Prostate gland (tissue), 2 donors: ENCODE results near the gene PTGR2.

Experiments used
- POLR2AphosphoS5 ChIP-seq: sonication (generic); formaldehyde crosslinking; IDR thresholded peaks from one replicate; pipeline ENCODE4 v1.6.1; 2017; ENCODE audit warnings: antibody characterized with exemption
- TF ChIP-seq, protein P1 (sequence below), 4 experiments: fragments of 200-600 bp in 2 of 4; fragments of 450-650 bp in 2 of 4; sonication (generic) in 2 of 4; IDR thresholded peaks; 1 replicate in 3 of 4; 2 replicates in 1 of 4; pipeline ENCODE4 v1.5.1; 2016 to 2019; ENCODE audit warnings: antibody characterized with exemption in 4 of 4, mild to moderate bottlenecking in 2 of 4, moderate library complexity in 2 of 4

DNA sequence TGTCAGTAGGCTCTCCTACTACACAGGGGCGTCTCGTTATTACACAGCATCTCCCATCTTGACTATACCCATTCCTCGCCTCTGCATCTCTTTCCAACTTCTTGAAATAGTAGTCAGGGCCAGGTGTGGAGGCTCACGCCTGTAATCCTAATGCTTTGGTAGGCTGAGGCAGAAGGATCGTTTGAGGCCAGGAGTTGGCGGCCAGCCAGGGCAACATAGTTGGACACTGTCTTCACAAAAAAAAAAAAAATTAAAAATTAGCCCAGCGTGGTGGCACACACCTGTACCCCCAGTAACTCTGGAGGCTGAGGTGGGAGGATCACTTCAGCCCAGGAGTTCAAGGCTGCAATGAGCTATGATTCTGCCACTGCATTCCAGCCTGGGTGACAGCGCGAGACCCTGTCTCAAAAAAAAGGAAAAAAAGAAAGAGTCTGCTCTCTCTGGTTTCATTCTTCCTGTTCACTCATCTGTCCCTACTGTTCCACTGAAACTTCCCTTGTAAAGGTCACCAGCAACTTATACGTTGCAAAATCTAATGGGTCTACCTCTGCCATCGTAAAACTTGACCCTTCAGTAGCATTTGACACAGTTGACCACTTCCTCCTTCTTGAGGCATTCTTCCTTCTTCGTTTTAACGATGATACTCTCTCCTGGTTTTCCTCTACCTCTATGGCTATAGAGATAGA, 41.0 kb upstream of the PTGR2 start:
- TF ChIP-seq, protein P1, sequence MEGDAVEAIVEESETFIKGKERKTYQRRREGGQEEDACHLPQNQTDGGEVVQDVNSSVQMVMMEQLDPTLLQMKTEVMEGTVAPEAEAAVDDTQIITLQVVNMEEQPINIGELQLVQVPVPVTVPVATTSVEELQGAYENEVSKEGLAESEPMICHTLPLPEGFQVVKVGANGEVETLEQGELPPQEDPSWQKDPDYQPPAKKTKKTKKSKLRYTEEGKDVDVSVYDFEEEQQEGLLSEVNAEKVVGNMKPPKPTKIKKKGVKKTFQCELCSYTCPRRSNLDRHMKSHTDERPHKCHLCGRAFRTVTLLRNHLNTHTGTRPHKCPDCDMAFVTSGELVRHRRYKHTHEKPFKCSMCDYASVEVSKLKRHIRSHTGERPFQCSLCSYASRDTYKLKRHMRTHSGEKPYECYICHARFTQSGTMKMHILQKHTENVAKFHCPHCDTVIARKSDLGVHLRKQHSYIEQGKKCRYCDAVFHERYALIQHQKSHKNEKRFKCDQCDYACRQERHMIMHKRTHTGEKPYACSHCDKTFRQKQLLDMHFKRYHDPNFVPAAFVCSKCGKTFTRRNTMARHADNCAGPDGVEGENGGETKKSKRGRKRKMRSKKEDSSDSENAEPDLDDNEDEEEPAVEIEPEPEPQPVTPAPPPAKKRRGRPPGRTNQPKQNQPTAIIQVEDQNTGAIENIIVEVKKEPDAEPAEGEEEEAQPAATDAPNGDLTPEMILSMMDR (IDR thresholded peaks at IDR 0.05) = no peak
- TF ChIP-seq POLR2AphosphoS5 = no peak
